Stimulated activated CD8-positive, alpha-beta memory T cell treated with anti-CD3 and anti-CD28 coated beads, Interleukin-7, amount 100 ng/mL, for 1 hour (primary cell): Measurements from ENCODE around the gene CFAP77.

Source experiments
- DNase-seq, 2 donors: peaks; one replicate each; pipeline ENCODE4 v3.0.0-alpha.2; 2020; ENCODE audit warnings: low read depth in 2 of 2

The CFAP77 gene

GRCh38 chr9:132516301-132516700 lies 106.3 kb downstream of the CFAP77 start:
- DNase-seq: no peak

- DNase-seq: no peak
Measured at GRCh38 chr9:132516911-132517310, 106.9 kb downstream of the CFAP77 start.

GRCh38 chr9:132517815-132518550 lies 108.0 kb downstream of the CFAP77 start:
- no peak for DNase-seq

GRCh38 chr9:132518626-132519025 lies 108.6 kb downstream of the CFAP77 start:
- no peak for DNase-seq

GRCh38 chr9:132519033-132519432 lies 109.0 kb downstream of the CFAP77 start:
- no peak for DNase-seq

- DNase-seq: no peak
Measured at GRCh38 chr9:132520612-132521011, 110.6 kb downstream of the CFAP77 start.

GRCh38 chr9:132525308-132526023 lies 115.5 kb downstream of the CFAP77 start:
- no peak for DNase-seq

GRCh38 chr9:132531195-132531594 lies 121.2 kb downstream of the CFAP77 start:
- no peak for DNase-seq

- DNase-seq: no peak
Measured at GRCh38 chr9:132531710-132532570, 121.9 kb downstream of the CFAP77 start.

GRCh38 chr9:132534832-132535231 lies 124.8 kb downstream of the CFAP77 start:
- DNase-seq: no peak

- no peak for DNase-seq
Measured at GRCh38 chr9:132536124-132536523, 126.1 kb downstream of the CFAP77 start.

GRCh38 chr9:132537352-132537751 lies 127.3 kb downstream of the CFAP77 start:
- no peak for DNase-seq

GRCh38 chr9:132538071-132538470 lies 128.1 kb downstream of the CFAP77 start:
- no peak for DNase-seq

- DNase-seq: no peak
Measured at GRCh38 chr9:132539096-132539495, 129.1 kb downstream of the CFAP77 start.

- DNase-seq: no peak
Measured at GRCh38 chr9:132541051-132541450, 131.0 kb downstream of the CFAP77 start.

- DNase-seq: no peak
Measured at GRCh38 chr9:132541870-132542830, 132.1 kb downstream of the CFAP77 start.

GRCh38 chr9:132543251-132543650 lies 133.2 kb downstream of the CFAP77 start:
- DNase-seq: no peak

- DNase-seq: no peak
Measured at GRCh38 chr9:132543960-132544359, 133.9 kb downstream of the CFAP77 start.

GRCh38 chr9:132545578-132545977 lies 135.6 kb downstream of the CFAP77 start:
- DNase-seq: no peak

- DNase-seq: no peak
Measured at GRCh38 chr9:132546148-132547051, 136.4 kb downstream of the CFAP77 start.
